ENCODE results near the gene PRSS53.

GRCh38 chr16:31083081-31083480, 5.7 kb downstream of the PRSS53 start:
- TF ChIP-seq CTCF (IDR thresholded peaks at IDR 0.05) = no peak
- no peak for TF ChIP-seq POLR2AphosphoS5 (IDR thresholded peaks at IDR 0.05)

Measured in upper lobe of left lung (tissue), 4 donors.